Inflammatory macrophage treated with lipopolysaccharide for 4 hours (primary cell): Measurements from ENCODE around the gene PPP1R9B.

Source experiments
- DNase-seq: peaks from one replicate; pipeline ENCODE4 v3.0.0-alpha.2; 2020

PPP1R9B gene

DNA sequence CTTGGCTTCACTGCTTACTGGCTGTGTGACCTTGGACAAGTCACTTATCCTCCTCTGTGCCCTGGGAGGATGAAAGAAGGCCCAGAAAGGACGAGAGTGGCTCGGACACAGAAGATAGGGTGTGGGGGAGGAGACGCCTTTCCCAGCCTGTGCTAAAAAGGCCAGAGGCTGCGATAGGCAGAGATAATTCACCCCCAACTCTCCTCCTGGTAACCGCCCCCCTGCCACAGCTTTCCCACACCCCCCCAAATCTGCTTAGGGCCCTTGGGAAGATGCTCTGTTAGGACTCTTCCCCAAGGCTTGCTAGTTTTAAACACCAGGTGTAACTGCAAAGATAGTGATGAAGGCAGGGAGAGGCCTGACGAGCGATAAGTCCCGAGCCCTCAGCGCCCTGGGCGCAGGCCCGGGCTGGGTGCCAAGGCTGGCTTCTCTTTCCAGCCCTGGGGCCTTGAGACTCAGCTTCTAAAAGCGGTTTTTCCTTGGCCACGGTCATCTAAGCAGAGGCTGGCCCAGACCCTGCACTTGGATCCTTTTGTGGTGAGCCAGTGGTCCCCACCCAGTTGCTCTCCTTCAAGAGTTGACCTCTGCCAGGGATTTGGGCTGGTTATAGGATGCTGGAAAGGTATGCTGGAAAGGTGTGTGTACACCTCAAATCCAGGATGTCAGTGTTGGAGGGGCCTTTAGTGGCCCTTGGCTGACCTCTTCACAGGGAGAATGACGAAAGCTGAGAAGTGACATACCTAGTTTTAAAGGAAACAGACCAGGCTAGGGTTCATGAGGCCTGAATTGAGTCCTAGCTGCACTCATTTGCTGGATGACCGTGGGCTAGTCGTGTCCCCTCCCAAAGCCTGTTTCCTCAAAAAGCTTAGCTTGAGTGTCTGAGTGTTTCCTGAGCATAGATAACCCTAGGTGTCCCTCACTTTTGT, 3.4 kb upstream of the PPP1R9B start:
- DNase-seq = no peak

DNA sequence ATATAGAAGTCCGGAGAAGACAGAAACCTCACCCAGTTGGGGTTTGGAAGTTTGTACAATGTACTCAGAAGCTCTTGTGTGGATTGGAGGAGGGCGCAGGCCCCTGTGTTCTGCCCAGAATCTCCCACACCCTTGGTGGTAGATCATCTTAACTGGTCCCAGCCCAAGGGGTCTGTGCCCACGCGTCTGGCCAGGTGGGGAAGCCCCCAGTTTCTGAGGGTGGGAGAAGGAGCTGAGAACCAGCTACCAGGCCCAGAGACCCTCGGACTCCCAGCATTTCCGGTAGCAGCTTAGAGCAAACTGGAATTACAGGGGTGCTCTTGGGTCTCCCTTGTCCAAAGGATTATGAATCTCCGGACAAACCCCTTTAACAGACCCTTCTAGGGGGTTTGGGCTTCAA, 2.3 kb upstream of the PPP1R9B start:
- DNase-seq = no peak

DNA sequence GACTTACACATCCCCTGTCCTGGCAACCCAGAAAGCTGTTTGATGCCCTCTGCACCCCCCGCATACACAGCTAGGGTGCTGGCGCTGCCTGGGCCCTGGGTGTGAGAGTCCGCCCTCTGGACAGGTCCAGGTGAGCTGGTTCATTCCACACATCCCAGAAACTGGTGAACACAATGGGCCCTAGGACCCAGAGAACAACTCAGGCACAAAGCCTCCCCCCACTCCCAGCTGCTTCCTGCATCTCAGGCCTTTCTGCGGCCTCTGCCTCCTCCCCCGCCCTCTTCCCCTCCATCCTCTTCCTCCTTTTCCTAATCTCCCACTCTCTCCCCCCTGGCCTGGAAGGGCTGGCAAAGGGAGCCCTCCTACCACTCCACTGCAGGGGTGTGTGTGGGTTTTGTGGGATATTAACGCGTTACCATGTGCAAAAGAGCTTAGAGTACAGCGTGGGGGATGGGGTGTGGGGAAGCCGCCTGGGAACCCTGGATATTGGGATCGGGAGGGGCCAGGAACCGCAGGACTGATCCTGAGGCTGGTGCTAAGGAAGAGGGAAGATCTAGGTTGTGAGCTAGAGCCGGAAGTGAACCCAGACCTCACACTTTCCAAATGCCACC, 1.6 kb upstream of the PPP1R9B start:
- peak; percentile 70 for DNase-seq

DNA sequence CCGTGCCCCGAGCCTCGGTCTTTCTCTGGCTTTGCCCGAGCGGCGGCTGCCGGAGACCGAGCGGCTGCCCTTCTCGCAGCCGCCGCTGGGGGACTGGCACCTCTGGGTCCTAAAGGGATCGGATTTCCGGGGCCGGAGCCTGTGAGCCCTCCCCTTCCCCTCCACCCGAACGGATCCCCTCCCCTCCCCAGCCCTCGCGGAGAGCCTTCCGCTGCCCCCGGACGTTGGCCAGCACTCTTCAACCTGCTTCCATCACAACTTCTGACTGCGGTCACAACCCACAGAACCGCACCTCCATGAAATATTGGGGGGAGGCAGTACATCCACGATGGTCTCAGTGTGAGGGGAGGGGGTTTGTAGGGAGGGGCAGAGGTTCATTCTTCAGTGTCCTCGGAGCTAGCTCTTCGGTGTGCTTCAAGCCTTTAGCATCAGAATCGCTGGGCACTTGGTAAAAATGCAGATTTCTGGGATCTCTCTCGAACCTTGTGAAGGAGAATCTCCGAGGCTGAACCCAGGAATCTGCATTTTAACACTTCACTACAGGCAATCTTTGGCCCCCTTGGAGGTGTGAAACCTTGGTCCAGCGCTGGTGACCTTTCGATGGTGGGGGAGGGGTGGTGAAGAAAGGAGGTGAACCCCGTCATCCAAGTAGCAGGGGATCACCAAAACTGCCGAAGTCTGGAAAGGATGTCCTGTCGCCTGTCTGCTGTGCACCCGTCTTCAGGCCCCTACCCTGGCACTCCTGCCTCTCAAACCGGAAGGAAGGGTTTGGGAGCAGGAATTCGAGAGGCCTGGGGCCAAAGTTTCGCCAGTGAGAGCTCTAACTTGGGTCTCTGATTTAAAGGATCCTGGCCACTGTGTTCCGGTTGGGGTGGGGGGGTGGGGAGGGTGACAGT, 812 bp upstream of the PPP1R9B start:
- DNase-seq = peak; percentile 88

DNA sequence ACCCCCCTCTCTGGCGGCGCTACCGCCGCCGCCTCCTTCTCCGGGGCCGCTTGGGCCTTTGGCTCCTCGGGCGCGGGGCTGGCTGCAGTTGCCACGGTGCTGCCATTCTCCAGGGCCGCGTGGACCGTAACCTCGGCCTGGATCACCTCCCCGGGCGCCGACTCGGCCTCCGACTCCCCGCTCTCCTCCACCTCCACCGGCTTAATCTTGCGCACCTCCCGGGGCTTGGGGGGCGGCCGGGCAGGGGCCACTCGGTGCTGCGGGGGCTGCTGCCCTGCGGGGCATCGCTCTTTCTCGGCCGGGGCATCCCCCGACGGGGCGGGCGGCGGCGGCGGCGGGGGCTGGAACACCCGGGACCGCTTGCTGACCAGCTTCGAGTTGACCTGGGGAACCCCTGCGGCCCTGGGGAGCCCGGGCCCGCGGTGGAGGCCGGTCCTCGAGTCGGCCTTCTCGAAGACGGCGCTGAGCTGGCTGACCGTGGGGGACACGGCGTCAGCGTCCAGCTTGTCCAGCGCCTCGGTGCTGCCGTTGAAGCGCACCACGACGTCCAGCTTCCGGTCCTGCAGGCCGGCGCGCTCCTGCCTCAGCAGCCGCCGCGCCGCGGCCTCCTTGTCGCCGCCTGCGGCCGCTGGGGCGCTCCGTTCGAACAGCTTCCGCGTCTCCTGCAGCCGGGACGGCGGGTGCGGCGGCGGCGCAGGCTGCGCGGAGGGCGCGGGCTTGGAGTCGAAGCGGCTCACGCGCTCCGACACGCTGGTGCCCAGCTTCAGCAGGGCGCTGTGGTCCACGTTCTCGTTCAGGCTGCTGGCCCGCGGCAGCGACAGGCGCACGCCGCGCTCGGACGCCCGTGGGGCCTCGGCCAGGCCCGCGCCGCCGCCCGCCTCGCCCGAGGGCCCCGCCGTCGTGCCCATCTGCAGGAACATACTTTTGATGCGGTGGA, 792 bp downstream of the PPP1R9B start:
- peak; percentile 80 for DNase-seq

DNA sequence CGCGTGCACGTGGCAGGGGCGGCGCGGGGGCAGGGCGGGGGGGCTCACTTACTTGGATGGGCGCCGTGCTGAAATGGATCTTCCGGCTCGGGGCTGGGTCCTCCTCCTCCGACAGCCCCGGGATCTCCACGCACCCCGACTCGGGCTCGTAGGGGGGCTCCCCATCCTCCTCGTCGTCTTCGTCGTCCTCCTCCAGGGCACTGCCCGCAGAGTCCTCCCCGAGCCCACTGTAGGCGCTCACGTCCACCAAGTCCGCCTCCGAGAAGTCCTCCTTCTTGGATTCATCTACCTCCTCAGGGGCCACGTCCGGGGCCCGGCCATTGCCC, 1.4 kb downstream of the PPP1R9B start:
- DNase-seq = no peak

DNA sequence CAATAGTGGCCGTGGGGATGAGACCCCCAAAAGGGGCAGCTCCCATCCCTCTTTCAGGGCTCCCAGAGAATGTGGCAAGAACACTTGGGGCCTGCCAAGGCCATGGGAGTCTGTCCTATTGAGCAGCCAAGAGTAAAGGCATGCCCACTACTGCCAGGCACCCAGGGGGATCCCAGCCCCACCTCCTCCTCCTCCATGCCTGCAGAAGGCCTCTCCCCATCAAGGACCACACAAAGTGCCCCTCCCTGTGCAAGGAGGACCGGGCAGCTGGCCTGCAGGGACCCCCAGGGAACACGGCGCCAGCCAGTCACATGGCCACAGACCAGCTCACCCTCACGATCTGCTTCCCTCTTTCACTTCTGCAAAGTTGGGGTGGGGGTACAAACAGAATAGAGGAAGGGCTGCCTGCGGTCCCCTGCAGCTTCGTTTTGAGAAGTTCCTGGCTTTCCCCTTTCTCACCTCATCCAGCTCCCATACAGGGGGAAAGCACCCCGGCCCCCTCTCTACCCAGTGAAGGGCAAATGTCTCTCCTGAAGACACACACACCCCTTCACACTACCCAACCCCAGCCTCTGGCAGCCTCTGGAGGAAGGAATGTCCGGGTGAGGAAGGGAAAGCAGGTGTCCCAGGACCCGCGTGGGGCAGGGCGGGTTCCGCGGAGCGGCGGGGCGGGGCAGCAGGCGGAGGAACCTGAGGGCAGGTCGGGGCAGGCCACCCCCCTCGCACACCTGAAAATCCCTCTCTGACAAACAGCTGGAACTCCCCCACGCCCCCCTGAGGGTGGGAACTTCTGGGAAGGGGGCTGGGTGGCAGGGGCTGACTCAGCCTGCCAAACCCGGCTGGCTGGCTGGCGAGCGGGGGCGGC, 2.0 kb downstream of the PPP1R9B start:
- peak; percentile 89 for DNase-seq

DNA sequence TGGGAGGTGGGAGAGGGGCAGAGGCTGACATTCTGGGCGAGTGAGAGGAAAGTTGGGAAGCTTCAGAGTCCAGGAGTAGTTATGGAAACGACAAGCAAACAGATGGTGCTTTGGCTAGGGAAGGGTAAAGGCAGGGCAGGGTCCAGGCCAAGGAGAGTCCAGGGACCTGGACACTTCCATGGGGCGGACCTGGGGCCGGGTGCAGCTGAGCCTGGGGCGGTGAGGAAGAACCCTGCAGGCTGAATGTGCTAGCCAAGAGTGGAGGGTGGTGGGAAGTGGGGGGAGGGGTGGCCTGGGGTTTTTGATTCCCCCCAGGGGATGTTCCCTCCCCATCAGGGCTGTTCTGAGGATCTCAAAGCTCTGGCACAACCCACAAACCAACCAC, 2.6 kb downstream of the PPP1R9B start:
- no peak for DNase-seq

DNA sequence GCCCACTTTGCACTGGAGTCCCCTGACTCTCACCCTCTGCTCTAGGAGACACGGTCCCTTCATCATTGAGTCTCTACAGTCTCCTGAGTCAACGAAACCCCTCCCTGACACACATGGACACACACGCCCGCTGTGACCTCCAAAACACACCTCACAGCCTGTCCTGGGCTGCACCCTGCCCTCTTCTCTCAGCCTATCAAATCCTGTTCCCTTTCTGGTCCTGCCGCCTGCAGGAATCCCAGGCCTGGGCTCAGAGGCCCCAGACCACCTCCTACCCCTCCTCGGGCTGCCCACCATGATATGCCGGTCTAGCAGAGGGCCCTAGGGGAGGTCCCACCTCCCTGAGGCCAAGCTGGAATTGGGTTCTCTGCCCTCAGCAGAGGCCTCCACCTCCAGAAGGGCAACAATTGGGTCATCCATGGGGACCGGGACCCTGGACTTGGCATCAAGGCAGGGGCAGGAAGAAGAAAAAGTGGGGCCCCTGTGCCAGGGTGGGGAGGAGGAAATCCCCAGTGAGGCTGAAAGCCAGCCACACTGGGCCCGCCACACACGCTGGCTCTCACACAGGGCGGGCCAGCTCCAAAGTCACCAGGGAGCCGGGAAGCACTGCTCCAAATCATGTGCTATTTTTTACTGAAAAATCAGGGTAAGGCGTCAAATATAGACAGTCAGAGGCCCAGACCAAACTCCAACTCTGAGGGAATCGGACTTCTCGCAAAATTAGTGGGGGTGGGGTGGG, 3.4 kb downstream of the PPP1R9B start:
- DNase-seq = peak; percentile 14

DNA sequence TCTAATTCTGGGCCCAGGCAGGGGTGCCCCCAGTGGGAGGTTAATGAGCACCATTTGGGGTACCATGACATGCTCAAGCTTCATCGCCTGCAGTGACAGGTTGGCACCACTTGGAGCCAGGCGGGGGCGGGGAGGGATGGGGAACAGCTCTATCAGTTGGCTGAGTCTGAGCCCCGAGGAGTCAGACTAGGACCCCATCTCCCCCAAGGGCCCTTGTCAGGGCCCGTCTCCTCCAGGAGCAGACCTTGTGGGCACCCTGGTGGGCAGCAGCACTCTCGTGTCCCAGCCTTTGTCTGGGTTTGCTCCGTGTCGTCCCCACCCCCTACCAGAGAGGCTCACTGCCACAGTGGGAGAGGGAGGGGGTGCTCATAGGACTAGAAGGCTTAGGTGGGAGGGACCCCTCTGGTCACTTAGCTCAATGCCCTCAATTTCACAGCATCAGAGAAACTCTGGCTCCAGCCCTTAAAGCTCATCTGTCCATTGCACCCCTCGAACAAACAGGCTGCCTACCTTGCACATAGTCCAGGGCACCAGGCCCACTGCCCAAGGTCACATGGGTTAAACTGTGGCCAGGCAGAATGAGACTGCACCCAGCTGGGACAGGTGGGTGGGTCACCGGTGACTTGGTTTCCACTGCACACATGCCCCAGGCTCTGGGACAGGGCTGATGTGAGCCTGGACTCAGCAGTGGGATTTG, 4.1 kb downstream of the PPP1R9B start:
- no peak for DNase-seq

DNA sequence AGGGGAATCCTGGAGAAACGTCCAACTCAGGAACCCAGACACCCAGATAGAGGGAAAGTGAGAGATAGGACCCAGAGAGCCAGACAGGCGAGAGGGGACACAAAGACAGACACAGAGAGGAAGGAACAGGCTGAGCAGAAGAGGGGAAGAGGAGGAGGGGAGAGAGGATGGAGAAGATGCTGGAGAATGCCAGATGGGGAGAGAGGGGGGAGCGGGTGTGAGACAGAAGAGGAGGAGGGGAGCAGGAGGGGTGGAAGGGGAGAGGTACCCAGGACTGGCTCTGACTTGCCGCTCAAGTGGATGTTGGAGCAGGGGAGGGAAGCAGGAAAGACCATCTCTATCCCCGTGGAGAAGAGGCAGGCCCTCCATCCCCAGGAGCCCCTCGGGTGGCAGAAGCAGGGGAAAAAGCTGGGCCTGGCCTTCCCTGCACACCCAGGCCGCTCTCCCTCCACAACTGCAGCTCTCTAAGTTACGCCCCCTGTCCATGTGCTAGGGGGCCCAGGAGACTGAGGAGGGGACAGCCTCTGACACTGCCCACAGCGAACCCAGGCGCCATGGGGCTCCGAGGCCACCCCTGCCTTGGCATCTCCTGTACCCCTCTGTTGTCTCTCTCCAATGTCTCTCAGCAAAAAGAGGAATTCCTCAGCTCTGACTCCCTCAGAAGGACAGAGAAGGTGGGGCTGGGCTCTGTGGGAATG, 4.8 kb downstream of the PPP1R9B start:
- DNase-seq = no peak

DNA sequence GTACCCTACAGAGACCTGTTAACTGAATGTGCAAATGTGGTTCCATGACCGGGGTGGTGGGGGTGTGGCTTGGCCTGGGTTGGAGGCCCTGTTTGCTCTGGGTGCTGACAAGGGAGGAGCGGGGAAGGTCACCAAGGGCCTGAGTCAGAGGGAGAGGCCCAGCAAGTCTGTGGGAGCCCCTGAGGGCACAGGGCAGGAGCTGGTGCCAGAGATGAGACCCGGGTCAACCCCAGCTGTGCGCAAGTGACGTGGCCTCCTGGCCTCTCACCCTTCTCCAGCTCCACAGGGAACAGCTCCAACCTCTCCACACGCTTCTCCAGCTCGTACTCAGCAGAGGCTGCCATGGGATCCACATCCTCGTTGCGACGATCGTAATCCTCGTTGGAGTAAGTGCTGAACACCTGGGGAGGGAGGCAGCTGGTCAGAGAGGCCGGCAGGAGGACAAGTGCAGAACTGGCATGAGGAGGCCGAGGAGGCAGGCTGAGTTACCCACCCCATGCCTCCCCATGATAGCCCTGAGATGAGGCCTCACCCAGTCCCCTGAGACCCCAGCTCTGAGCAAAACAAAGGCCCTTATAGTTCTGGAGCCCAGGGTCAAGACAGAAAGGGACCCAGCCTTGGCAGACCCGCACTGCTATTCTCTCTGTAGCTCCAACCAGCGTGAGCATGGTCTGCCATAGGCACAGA, 5.5 kb downstream of the PPP1R9B start:
- no peak for DNase-seq

DNA sequence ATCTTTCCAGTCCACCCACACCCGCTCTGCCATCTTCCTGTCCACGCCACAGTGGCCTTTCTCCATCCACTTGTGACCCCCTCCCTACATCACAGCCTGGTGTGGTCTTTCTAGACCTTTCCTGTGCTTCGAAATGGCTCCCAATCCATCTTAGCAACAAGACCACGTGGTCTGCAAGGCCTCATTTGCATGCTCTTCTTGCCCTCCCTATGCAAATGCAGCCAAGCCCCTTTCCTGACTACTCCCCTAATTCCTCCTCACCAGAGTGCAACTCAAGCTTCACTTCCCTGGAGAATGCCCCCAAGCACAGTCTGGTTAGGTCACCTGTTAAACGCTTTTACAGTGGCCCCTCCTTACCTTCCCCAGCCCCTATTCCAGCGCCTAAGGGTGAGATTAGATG, 6.1 kb downstream of the PPP1R9B start:
- DNase-seq = no peak

DNA sequence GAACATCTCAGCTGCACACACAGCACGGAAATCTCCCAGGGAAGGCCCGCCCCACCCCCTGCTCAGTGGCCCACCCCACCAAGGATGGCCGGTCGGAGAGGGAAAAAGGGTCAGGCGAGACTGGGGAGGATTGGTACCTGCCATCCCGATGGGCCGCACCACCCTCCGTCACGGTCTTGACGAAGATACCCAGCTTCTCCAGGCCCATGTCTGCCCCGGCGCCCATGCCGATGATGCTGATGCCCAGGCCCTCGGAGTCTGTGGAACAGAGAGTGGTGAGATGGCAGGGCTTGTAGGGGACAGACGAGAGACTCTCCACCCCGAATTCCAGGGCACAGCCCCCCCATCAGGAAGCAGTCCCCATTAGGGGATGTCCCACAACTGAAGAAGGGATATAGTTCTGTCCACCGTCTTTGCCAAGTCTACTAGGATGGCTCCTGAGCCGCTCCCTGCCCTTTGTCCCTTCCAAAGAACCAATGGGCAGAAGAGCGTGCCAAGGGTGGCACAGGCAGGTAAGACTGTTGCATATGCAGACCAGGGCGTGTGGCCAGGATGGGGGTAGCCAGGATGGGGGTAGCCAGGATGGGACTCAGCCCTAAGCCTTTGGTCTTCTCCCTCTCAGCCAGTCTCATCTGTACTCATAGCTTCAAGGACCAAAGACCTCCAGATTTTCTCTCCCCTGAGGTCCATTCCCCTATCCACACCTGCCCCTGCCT, 6.9 kb downstream of the PPP1R9B start:
- DNase-seq = no peak

DNA sequence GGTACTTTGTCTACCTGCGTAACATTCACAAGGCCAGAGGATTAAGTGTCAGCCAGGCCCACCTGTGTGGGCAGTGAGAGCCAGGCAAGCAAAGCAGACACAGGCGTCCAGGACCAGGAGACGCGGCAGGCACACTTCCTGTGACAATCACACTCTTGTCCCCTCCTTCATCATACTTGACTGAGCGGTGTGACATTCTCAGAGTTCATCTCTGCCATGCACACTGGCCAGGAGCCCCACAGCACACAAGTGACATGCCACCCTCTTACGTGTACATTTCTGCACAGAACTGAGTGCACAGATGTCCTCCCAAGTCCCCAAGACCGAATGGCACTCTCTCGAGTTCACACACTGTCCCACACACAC, 8.7 kb downstream of the PPP1R9B start:
- no peak for DNase-seq

DNA sequence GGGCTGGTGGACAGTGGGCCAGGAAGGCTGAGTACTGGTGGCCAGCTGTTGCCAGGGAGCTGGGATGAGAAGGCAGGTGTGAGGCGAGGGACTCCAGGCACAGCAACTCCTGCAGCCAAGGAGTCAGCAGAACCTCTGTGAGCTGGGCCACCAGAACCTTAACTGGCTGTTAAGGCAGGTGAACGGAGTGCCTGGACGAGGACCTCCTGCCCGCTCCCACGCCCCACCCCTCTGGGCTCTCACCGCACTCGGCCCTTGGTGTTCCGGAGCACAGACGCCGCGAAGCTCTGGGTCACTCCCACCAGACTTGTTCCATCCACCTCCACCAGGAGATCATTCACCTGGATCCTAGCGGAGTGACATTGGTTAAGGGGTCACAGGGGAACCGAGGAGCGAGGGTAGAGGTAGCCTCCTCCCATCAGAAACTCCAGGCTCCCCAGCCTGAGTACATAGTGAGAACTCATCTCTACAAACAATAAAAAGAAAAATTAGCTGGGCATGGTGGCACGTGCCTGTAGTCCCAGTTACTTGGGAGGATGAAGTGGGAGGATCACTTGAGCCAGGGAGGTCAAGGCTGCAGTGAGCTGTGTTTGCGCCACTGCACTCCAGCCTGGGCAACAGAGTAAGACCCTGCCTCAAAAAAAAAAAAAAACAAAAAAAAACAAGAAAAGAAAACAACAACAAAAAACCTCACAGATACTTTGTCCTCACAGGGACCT, 9.3 kb downstream of the PPP1R9B start:
- no peak for DNase-seq
